ENCODE results near the gene AHDC1.
"Not testable (repeated sequence)": the region's sequence is repeated elsewhere in the genome, so short reads cannot be mapped to it uniquely, and the experiment has no call there.

The AHDC1 gene

GRCh38 chr1:27633640-27634176 lies 29.8 kb upstream of the AHDC1 start:
- in situ Hi-C loops (cut with MboI; ENCODE audit: low sequenced_read_pairs) = no loop called here

GRCh38 chr1:27633298-27633610 lies 29.3 kb upstream of the AHDC1 start:
- in situ Hi-C loops (cut with MboI; ENCODE audit: low sequenced_read_pairs) = no loop called here

GRCh38 chr1:27632387-27633297 lies 28.7 kb upstream of the AHDC1 start:
- in situ Hi-C loops (cut with MboI; ENCODE audit: low sequenced_read_pairs) = no loop called here

- in situ Hi-C loops (cut with MboI; ENCODE audit: low sequenced_read_pairs) = no loop called here
Observed at GRCh38 chr1:27630859-27631491, 27.0 kb upstream of the AHDC1 start.

GRCh38 chr1:27628712-27629111 lies 24.8 kb upstream of the AHDC1 start:
- in situ Hi-C loops (cut with MboI; ENCODE audit: low sequenced_read_pairs) = no loop called here

- in situ Hi-C loops (cut with MboI; ENCODE audit: low sequenced_read_pairs) = not testable (repeated sequence)
Observed at GRCh38 chr1:27627733-27628132, 23.8 kb upstream of the AHDC1 start.

GRCh38 chr1:27627061-27627460 lies 23.1 kb upstream of the AHDC1 start:
- in situ Hi-C loops (cut with MboI; ENCODE audit: low sequenced_read_pairs) = no loop called here

GRCh38 chr1:27626031-27626935 lies 22.3 kb upstream of the AHDC1 start:
- in situ Hi-C loops (cut with MboI; ENCODE audit: low sequenced_read_pairs) = no loop called here

GRCh38 chr1:27624467-27625178 lies 20.7 kb upstream of the AHDC1 start:
- in situ Hi-C loops (cut with MboI; ENCODE audit: low sequenced_read_pairs) = no loop called here

- in situ Hi-C loops (cut with MboI; ENCODE audit: low sequenced_read_pairs) = no loop called here
Observed at GRCh38 chr1:27623327-27624212, 19.6 kb upstream of the AHDC1 start.

- in situ Hi-C loops (cut with MboI; ENCODE audit: low sequenced_read_pairs) = no loop called here
Observed at GRCh38 chr1:27622828-27623227, 18.9 kb upstream of the AHDC1 start.

- in situ Hi-C loops (cut with MboI; ENCODE audit: low sequenced_read_pairs) = no loop called here
Observed at GRCh38 chr1:27621051-27621920, 17.3 kb upstream of the AHDC1 start.

GRCh38 chr1:27619782-27620438 lies 16.0 kb upstream of the AHDC1 start:
- in situ Hi-C loops (cut with MboI; ENCODE audit: low sequenced_read_pairs) = loop anchor here (5.0 kb wide), 1 partner anchor 42 kb away; no protein-coding TSS in a partner anchor

- in situ Hi-C loops (cut with MboI; ENCODE audit: low sequenced_read_pairs) = loop anchor here (5.0 kb wide), 1 partner anchor 44 kb away; no protein-coding TSS in a partner anchor
Observed at GRCh38 chr1:27618341-27619082, 14.6 kb upstream of the AHDC1 start.

GRCh38 chr1:27617420-27617819 lies 13.5 kb upstream of the AHDC1 start:
- in situ Hi-C loops (cut with MboI; ENCODE audit: low sequenced_read_pairs) = loop anchor here (5.0 kb wide), 1 partner anchor 45 kb away; no protein-coding TSS in a partner anchor

GRCh38 chr1:27616441-27616840 lies 12.5 kb upstream of the AHDC1 start:
- in situ Hi-C loops (cut with MboI; ENCODE audit: low sequenced_read_pairs) = loop anchor here (5.0 kb wide), 1 partner anchor 46 kb away; no protein-coding TSS in a partner anchor
